ENCODE measurements around the gene KRT84.

The KRT84 gene

GRCh38 chr12:52342781-52343490, 42.5 kb downstream of the KRT84 start:
- H3K4me3 ChIP-seq (ENCODE audit: low read length): no peak overlapping the region
- H3K36me3 ChIP-seq (ENCODE audit: control insufficient read depth, insufficient read depth, low read length): no peaks in the 10 kb centered on the region
- H3K4me1 ChIP-seq (ENCODE audit: control insufficient read depth, insufficient read depth, low read length): peaks cover 35% of the 10 kb centered on the region
- H3K9me3 ChIP-seq (ENCODE audit: control insufficient read depth, low read length): no peaks in the 10 kb centered on the region
- H3K9ac ChIP-seq (ENCODE audit: low read length): no peak overlapping the region
- H3K27me3 ChIP-seq (ENCODE audit: control insufficient read depth, insufficient read depth, low read length): peaks cover 4% of the 10 kb centered on the region

GRCh38 chr12:52341066-52341580, 44.3 kb downstream of the KRT84 start:
- H3K4me1 ChIP-seq (ENCODE audit: control insufficient read depth, insufficient read depth, low read length): peaks cover 20% of the 10 kb centered on the region
- no peak overlapping the region for H3K9ac ChIP-seq (ENCODE audit: low read length)
- peaks cover 4% of the 10 kb centered on the region for H3K27me3 ChIP-seq (ENCODE audit: control insufficient read depth, insufficient read depth, low read length)
- no peaks in the 10 kb centered on the region for H3K36me3 ChIP-seq (ENCODE audit: control insufficient read depth, insufficient read depth, low read length)
- no peak overlapping the region for H3K4me3 ChIP-seq (ENCODE audit: low read length)
- no peaks in the 10 kb centered on the region for H3K9me3 ChIP-seq (ENCODE audit: control insufficient read depth, low read length)

GRCh38 chr12:52338241-52338960, 47.1 kb downstream of the KRT84 start:
- no peak overlapping the region for H3K9ac ChIP-seq (ENCODE audit: low read length)
- peaks cover 4% of the 10 kb centered on the region for H3K27me3 ChIP-seq (ENCODE audit: control insufficient read depth, insufficient read depth, low read length)
- no peaks in the 10 kb centered on the region for H3K9me3 ChIP-seq (ENCODE audit: control insufficient read depth, low read length)
- H3K4me1 ChIP-seq (ENCODE audit: control insufficient read depth, insufficient read depth, low read length): peaks cover 12% of the 10 kb centered on the region
- H3K36me3 ChIP-seq (ENCODE audit: control insufficient read depth, insufficient read depth, low read length): no peaks in the 10 kb centered on the region
- H3K4me3 ChIP-seq (ENCODE audit: low read length): no peak overlapping the region

GRCh38 chr12:52337054-52337453, 48.4 kb downstream of the KRT84 start:
- H3K36me3 ChIP-seq (ENCODE audit: control insufficient read depth, insufficient read depth, low read length): no peaks in the 10 kb centered on the region
- peaks cover 3% of the 10 kb centered on the region for H3K27me3 ChIP-seq (ENCODE audit: control insufficient read depth, insufficient read depth, low read length)
- no peak overlapping the region for H3K4me3 ChIP-seq (ENCODE audit: low read length)
- no peaks in the 10 kb centered on the region for H3K9me3 ChIP-seq (ENCODE audit: control insufficient read depth, low read length)
- H3K9ac ChIP-seq (ENCODE audit: low read length): no peak overlapping the region
- H3K4me1 ChIP-seq (ENCODE audit: control insufficient read depth, insufficient read depth, low read length): peaks cover 12% of the 10 kb centered on the region

GRCh38 chr12:52336641-52337040, 48.8 kb downstream of the KRT84 start:
- no peaks in the 10 kb centered on the region for H3K36me3 ChIP-seq (ENCODE audit: control insufficient read depth, insufficient read depth, low read length)
- H3K27me3 ChIP-seq (ENCODE audit: control insufficient read depth, insufficient read depth, low read length): peaks cover 2% of the 10 kb centered on the region
- H3K4me3 ChIP-seq (ENCODE audit: low read length): no peak overlapping the region
- no peaks in the 10 kb centered on the region for H3K9me3 ChIP-seq (ENCODE audit: control insufficient read depth, low read length)
- H3K4me1 ChIP-seq (ENCODE audit: control insufficient read depth, insufficient read depth, low read length): peaks cover 12% of the 10 kb centered on the region
- H3K9ac ChIP-seq (ENCODE audit: low read length): no peak overlapping the region

- Histone ChIP-seq H3K4me3 (ENCODE audit: low read length) (no peak overlapping the region), H3K36me3 (ENCODE audit: control insufficient read depth, insufficient read depth, low read length) (no peaks in the 10 kb centered on the region), H3K4me1 (ENCODE audit: control insufficient read depth, insufficient read depth, low read length) (peaks cover 12% of the 10 kb centered on the region), H3K27me3 (ENCODE audit: control insufficient read depth, insufficient read depth, low read length) (peaks cover 2% of the 10 kb centered on the region), H3K9ac (ENCODE audit: low read length) (no peak overlapping the region), H3K9me3 (ENCODE audit: control insufficient read depth, low read length) (no peaks in the 10 kb centered on the region)
Observed at GRCh38 chr12:52335598-52336262, 49.7 kb downstream of the KRT84 start.

- peaks cover 2% of the 10 kb centered on the region for H3K27me3 ChIP-seq (ENCODE audit: control insufficient read depth, insufficient read depth, low read length)
- H3K9me3 ChIP-seq (ENCODE audit: control insufficient read depth, low read length): no peaks in the 10 kb centered on the region
- no peak overlapping the region for H3K9ac ChIP-seq (ENCODE audit: low read length)
- no peak overlapping the region for H3K4me3 ChIP-seq (ENCODE audit: low read length)
- H3K36me3 ChIP-seq (ENCODE audit: control insufficient read depth, insufficient read depth, low read length): no peaks in the 10 kb centered on the region
- peaks cover 12% of the 10 kb centered on the region for H3K4me1 ChIP-seq (ENCODE audit: control insufficient read depth, insufficient read depth, low read length)
Observed at GRCh38 chr12:52334185-52334584, 51.3 kb downstream of the KRT84 start.

- Histone ChIP-seq H3K27me3 (ENCODE audit: control insufficient read depth, insufficient read depth, low read length) (peaks cover 2% of the 10 kb centered on the region), H3K9me3 (ENCODE audit: control insufficient read depth, low read length) (no peaks in the 10 kb centered on the region), H3K4me1 (ENCODE audit: control insufficient read depth, insufficient read depth, low read length) (peaks cover 12% of the 10 kb centered on the region), H3K36me3 (ENCODE audit: control insufficient read depth, insufficient read depth, low read length) (no peaks in the 10 kb centered on the region), H3K4me3 (ENCODE audit: low read length) (no peak overlapping the region), H3K9ac (ENCODE audit: low read length) (no peak overlapping the region)
Observed at GRCh38 chr12:52333321-52333720, 52.1 kb downstream of the KRT84 start.

GRCh38 chr12:52332381-52332780, 53.1 kb downstream of the KRT84 start:
- H3K36me3 ChIP-seq (ENCODE audit: control insufficient read depth, insufficient read depth, low read length): no peaks in the 10 kb centered on the region
- no peaks in the 10 kb centered on the region for H3K9me3 ChIP-seq (ENCODE audit: control insufficient read depth, low read length)
- H3K27me3 ChIP-seq (ENCODE audit: control insufficient read depth, insufficient read depth, low read length): peaks cover 2% of the 10 kb centered on the region
- no peak overlapping the region for H3K9ac ChIP-seq (ENCODE audit: low read length)
- no peak overlapping the region for H3K4me3 ChIP-seq (ENCODE audit: low read length)
- H3K4me1 ChIP-seq (ENCODE audit: control insufficient read depth, insufficient read depth, low read length): peaks cover 20% of the 10 kb centered on the region

- no peaks in the 10 kb centered on the region for H3K36me3 ChIP-seq (ENCODE audit: control insufficient read depth, insufficient read depth, low read length)
- peaks cover 20% of the 10 kb centered on the region for H3K4me1 ChIP-seq (ENCODE audit: control insufficient read depth, insufficient read depth, low read length)
- no peak overlapping the region for H3K9ac ChIP-seq (ENCODE audit: low read length)
- no peaks in the 10 kb centered on the region for H3K9me3 ChIP-seq (ENCODE audit: control insufficient read depth, low read length)
- no peak overlapping the region for H3K4me3 ChIP-seq (ENCODE audit: low read length)
- H3K27me3 ChIP-seq (ENCODE audit: control insufficient read depth, insufficient read depth, low read length): peaks cover 2% of the 10 kb centered on the region
Observed at GRCh38 chr12:52331833-52332232, 53.6 kb downstream of the KRT84 start.

- Histone ChIP-seq H3K4me1 (ENCODE audit: control insufficient read depth, insufficient read depth, low read length) (peaks cover 20% of the 10 kb centered on the region), H3K9me3 (ENCODE audit: control insufficient read depth, low read length) (no peaks in the 10 kb centered on the region), H3K9ac (ENCODE audit: low read length) (no peak overlapping the region), H3K4me3 (ENCODE audit: low read length) (no peak overlapping the region), H3K36me3 (ENCODE audit: control insufficient read depth, insufficient read depth, low read length) (no peaks in the 10 kb centered on the region), H3K27me3 (ENCODE audit: control insufficient read depth, insufficient read depth, low read length) (peaks cover 2% of the 10 kb centered on the region)
Observed at GRCh38 chr12:52331039-52331438, 54.4 kb downstream of the KRT84 start.

Data from mucosa of stomach (tissue), 1 donor.